HG03457 (cell line): ENCODE measurements around the gene C19orf53.

Experiments
- ATAC-seq: cut with Tn5 transposase; IDR thresholded peaks from one replicate; pipeline ENCODE4 v1.9.1; 2021; ENCODE audit warnings: moderate number of reproducible peaks; ENCODE audit not compliant: unreplicated experiment

C19orf53 gene

GRCh38 chr19:13825489-13826441 is 51.5 kb downstream of the C19orf53 start:
- no peak for ATAC-seq

- ATAC-seq: no peak
Measured at GRCh38 chr19:13826652-13827235, 52.5 kb downstream of the C19orf53 start.

- no peak for ATAC-seq
Measured at GRCh38 chr19:13827656-13828055, 53.4 kb downstream of the C19orf53 start.
